ENCODE results near the gene ATF6B.
"Not testable (repeated sequence)": the region's sequence is repeated elsewhere in the genome, so short reads cannot be mapped to it uniquely, and the experiment has no call there.

The ATF6B gene

GRCh38 chr6:32153564-32154513, 25.8 kb upstream of the ATF6B start, which contains the start of gene PPT2:
TSS of gene PPT2 (plus strand) at chr6:32154141. CDS start at chr6:32154595, 454 bp downstream.
- DNase-seq = peak; percentile 82 to 84

DNA sequence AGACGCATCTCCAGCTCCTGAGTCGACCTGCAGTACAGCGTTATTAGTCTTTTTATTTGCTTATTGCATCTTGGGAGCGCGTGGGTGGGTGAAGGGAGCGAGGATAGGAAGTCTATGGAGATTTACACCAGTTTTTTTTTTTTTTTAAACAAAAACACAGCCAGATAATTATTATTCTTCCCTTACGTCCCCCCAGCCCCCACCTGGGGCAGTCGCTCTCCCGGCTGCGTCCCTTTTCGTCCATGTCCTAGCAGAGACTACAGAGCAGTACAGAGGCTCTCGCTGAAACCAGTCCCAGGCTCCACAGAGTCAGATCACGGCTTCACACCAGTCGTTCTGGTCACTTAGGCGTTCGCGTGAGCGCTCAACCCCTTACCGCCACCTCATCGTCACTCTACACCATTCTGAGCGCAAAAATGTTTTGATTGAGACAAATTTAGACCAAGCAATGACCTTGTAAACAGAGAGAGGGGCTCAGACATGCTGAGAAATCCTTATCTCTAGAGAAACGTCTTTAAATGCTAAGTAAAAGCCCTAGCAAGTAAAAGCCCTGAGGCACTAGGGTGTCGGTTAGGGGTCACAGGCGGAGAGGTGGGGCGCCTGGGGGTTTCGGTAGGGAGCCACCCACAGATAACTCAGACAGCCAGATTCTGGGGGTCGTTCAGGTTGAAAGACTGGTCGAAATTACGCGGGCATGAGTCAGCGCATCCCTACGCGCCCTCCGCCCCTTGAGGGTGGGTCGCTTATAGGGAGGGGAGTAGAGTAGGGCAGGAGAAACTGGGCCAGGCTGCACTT, 24.9 kb upstream of the ATF6B start:
- no peak for DNase-seq

- DNase-seq = no peak
These were observed 24.1 kb upstream of the ATF6B start, which contains the start of gene PRRT1 for GRCh38 chr6:32151863-32152768. TSS of gene PRRT1 (minus strand) at chr6:32151939. CDS start at chr6:32151827, 112 bp downstream.

DNA sequence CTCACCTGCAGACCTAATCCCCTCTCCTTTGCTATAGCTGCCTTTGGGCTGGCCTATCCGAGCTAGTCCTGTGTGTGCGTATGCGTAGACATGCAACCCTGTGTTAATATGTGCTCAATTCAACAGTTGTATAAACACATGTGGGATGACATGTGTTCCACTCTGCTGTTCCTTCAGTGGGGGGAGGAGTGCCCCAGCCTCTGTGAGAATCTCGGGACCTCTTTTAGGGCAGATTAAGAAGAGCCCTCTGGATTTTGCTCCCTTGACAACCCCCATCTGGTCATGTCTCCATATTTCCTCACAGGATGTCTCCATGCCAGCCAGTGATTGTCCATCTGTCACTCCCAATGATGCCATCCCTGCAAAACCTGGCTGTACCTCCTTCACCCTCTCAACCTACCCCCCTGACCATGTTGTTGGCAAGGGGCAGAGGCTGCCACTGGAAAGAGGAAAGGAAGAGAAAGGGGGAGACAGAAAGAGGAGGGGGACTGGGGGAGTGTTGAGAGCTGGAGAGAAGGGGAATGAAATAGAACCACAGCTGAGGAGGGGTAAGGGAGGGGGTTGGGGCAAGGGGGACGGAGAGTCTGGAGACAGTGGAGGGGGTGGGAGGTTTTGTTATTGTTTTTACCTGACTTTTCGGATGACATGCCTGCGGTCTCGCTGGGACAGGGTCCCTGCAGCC, 23.3 kb upstream of the ATF6B start:
- DNase-seq = no peak

DNA sequence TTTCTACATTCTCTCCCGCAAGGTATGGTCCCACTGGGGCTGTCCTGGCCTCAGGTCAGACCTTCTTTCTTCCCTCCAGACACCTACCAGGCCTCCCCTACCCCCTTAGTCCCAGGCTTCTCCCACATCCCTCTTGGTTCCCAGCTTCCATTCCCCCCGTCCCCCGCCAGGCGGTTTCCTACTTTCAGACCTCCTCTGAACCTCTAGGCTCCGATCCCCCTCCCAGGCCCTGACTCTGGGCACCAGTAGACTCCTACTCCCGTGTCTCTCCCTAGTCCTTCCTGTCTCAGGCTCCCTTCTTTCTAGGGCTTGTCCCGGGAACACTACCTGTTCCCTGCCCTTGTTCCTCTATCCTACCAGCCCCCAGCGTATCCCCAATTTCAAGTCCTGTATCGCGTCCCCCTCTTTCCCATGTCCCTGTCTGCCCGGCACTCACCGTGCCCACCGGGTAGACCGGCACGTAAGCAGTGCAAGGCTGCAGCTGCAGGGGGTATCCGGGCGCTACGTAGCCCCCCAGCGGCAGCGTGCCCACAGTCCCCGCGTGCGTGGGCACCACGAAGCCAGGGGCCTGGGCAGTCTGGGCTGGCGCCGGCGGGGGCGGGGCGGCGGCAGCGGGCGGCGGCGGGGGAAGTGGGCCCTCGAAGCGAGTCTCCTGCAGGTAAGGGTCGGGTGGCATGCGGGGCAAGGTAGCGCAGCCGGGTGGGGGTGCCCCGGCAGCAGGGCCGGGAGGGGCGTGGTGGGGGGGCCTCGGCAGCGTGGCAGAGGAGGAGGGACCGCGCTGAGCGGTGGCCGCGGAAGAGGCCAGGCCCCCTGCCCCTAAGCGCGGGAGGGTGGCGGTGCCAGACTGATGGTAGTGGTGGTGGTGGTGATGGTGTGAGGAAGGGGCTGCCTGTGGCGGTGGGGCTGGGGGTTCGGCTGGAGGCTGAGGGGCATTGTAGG, 22.2 kb upstream of the ATF6B start:
- DNase-seq = no peak

DNA sequence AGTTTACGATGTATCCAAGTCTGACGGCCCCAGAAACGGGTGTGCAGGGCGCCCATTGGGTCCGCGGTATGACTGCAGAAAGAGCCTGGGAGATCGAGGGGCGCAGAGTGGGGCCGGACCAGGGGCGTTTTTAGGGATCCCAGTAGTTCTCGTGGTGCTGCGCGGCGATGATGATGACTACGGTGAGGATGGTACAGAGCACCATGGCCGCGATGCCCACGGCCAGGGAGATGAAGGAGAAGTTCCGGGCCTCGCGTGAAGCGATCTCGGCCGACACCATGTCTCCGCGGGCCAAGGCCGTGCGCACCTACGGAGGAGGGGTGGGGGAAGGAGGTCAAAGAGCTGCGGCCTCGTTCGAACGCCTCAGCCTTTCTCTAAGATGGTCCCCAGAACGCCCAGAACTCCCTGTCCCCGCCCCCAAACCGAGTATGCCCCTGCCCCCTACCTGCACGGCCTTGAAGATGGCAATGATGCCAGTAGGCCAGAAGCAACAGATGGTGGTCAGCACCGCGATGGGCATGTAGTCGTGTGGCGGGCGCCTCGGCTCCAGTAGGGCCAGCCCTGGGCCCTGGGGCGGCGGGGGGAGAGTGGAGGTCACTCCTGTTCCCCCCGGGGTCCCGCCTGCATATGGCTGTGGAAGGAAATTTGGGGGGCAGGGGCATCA, 21.2 kb upstream of the ATF6B start:
- DNase-seq = no peak

- DNase-seq = no peak
These were observed 20.4 kb upstream of the ATF6B start for GRCh38 chr6:32148289-32149091.

GRCh38 chr6:32147401-32148132, 19.5 kb upstream of the ATF6B start:
- DNase-seq = no peak

- no peak for DNase-seq
These were observed 18.6 kb upstream of the ATF6B start for GRCh38 chr6:32146687-32147086.

DNA sequence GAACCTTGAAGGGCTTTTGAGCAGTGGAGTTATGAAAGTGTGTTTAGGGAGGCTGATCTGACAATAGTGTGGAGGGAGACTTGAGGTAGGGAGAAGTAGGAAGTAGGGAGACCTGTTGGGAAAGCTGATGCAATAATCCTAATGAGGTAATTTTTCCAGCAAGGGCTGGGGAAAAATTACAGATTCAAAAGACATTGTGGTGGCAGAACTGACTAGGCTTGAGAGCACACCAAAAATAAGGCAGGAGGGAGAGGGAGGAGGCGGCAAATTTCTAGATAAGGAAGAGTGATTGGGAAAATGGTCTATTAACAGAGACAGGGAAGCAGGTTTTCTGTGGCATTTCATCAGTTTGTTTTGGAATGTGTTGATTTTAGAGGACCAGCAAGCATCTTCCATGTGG, 18.2 kb upstream of the ATF6B start:
- DNase-seq = no peak

GRCh38 chr6:32144238-32144637, 16.2 kb upstream of the ATF6B start:
- DNase-seq = not testable (repeated sequence)

DNA sequence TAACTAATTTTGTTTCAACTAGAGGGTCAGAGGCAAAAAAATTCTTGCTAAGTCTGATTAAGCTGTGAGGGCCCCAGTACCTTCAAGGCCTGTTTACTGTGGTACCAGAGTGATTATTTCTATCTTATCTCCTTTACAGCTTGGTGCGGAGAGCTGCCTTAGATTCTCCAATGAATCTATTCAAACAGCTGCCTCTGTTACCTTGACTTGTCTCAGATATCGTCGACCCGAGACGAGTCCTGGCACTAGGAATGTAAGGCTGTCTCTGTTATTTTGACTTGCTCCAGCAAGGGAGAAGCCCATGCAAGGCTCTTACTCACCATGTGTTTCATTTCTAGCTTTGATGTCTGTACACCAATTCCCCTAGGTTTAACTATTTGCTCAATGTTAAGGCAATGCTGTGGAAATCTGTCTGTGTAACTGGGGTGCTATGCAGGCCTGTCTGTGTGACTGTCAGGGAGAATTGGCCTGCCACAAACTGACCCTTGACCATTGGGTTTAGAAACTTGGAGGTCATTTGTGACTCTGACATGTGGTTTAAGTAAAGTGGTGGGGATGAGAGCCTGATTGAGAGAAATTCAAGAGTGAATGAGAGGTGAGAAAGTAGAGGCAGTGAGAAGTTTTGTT, 12.5 kb upstream of the ATF6B start:
- no peak for DNase-seq

- DNase-seq = no peak
These were observed 11.5 kb upstream of the ATF6B start for GRCh38 chr6:32139590-32139989.

GRCh38 chr6:32137454-32137853, 9.4 kb upstream of the ATF6B start:
- DNase-seq = no peak

DNA sequence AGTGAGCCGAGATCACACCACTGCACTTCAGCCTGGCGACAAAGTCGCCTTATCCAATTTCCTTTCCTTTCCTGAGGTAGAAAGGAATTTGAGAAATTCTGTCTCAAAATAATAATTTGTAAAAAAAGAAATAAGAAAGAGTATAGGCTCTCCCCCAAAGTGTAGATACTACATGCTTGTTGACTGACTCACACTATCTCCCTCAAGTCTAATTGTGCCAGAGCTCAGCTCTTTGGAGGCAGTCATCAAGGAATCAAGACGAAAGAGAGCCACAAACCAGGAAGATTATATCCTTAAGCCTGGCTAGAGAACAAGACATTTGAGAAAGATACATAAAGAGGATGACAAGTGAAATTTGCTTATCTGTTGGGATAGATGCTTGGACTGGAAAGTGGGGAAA, 5.7 kb upstream of the ATF6B start:
- DNase-seq = no peak

- DNase-seq = no peak
These were observed 4.1 kb upstream of the ATF6B start for GRCh38 chr6:32132110-32132509.

DNA sequence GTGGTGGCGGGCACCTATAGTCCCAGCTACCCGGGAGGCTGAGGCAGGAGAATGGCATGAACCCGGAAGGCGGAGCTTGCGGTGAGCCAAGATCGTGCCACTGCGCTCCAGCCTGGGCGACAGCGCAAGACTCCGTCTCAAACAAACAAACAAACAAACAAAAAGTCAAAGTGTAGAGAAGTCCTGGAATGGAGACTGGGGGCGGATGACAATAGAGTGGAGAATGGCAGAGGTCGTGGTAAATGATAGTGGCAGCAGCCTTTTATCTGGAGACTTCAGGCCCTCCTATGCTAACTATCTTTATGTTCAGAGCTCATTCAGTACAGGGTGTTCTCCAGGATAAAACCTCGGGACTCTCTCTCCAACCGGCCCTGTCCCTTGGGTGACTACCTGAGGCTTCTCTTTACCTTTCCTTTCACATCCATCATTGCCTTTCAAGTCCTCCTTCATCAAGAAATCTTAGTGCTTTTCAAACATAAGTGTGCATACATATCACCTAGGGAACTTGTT, 3.4 kb upstream of the ATF6B start:
- no peak for DNase-seq

Data from NCI-H1930 (cell line).